GM12878 (cell line): Measurements from ENCODE around the gene NAV2. TPM values are rescaled to one million over a fixed set of nuclear protein-coding genes. Genes with fewer than 3 reads are reported as not detected.

Source experiments
- ATAC-seq: fragments of 200-7000 bp; cut with Tn5 transposase; 3 replicates; pipeline ENCODE4 v1.9.1; 2020; ENCODE audit warnings: mild to moderate bottlenecking, moderate library complexity
- BruUV-seq: library from RNA; stranded (reverse); fragments of 400-500 nt; replicated peaks from 2 replicates; lab custom pipeline; 2021; lab: Mats Ljungman, UMichigan
- CTCF ChIA-PET: fragments of 300-600 bp; sonication (Branson Sonifier 250); formaldehyde crosslinking; extraction: SDS; loops from one replicate; lab custom pipeline; 2021; ENCODE audit warnings: inconsistent platforms; lab: Yijun Ruan, JAX
- POLR2A ChIA-PET: fragments of 350-600 bp; formaldehyde crosslinking; extraction: SDS; loops from one replicate; lab custom pipeline; 2021; ENCODE audit warnings: inconsistent platforms; lab: Charles Lee
- RAD21 ChIA-PET: fragments of 300-600 bp; sonication (Branson Sonifier 250); formaldehyde crosslinking; loops from one replicate; lab custom pipeline; 2023; ENCODE audit warnings: antibody characterized with exemption; ENCODE audit not compliant: unreplicated experiment; lab: Charles Lee
- SMC1A ChIA-PET: fragments of 300-600 bp; sonication (Branson Sonifier 250); formaldehyde crosslinking; loops from one replicate; lab custom pipeline; 2023; ENCODE audit not compliant: unreplicated experiment, uncharacterized antibody; lab: Charles Lee
- DNase-seq: peaks from one replicate; pipeline ENCODE4 v3.0.0-alpha.2; 2011; ENCODE audit warnings: low read depth, low spot score
- FAIRE-seq: peaks from 3 replicates; lab custom pipeline; 2011; peaks lifted over from hg19 to GRCh38; lab: Jason Lieb, UNC
- H2AFZ ChIP-seq: 2 replicates; pipeline ENCODE4 v1.6.0; 2011; ENCODE audit warnings: low read depth, low read length, control low read depth; ENCODE audit not compliant: control insufficient read depth
- H3K27ac ChIP-seq: 2 replicates; pipeline ENCODE4 v1.5.1; 2011; ENCODE audit warnings: control low read depth; ENCODE audit not compliant: control insufficient read depth, insufficient read depth
- H3K27me3 ChIP-seq, 2 experiments: replicated peaks in 1 of 2; 2 replicates each; pipeline versions ENCODE4 v1.6.0 to v1.6.1; 2011; ENCODE audit warnings: low read length in 1 of 2; ENCODE audit not compliant: control insufficient read depth in 2 of 2, insufficient read depth in 2 of 2
- H3K36me3 ChIP-seq, 2 experiments: 2 replicates each; pipeline ENCODE4 v1.5.1; 2011; ENCODE audit warnings: low read length in 1 of 2; ENCODE audit not compliant: control insufficient read depth in 2 of 2, insufficient read depth in 2 of 2
- H3K4me1 ChIP-seq: 2 replicates; pipeline ENCODE4 v1.6.1; 2011; ENCODE audit warnings: mild to moderate bottlenecking, low read length, moderate library complexity, mixed read lengths; ENCODE audit not compliant: control insufficient read depth, insufficient read depth
- H3K4me2 ChIP-seq: 2 replicates; pipeline ENCODE4 v1.6.0; 2011; ENCODE audit warnings: control low read depth; ENCODE audit not compliant: control insufficient read depth, insufficient read depth
- H3K4me3 ChIP-seq: fragments of 200-600 bp; sonication (generic); 2 replicates; pipeline ENCODE4 v1.5.1; 2016
- H3K79me2 ChIP-seq: 2 replicates; pipeline ENCODE4 v1.6.0; 2011; ENCODE audit warnings: low read length; ENCODE audit not compliant: control insufficient read depth, insufficient read depth
- H3K9ac ChIP-seq: 2 replicates; pipeline ENCODE4 v1.8.0; 2011; ENCODE audit warnings: low read length, control low read depth, mixed read lengths; ENCODE audit not compliant: control insufficient read depth, insufficient read depth
- H3K9me3 ChIP-seq: replicated peaks from 3 replicates; pipeline ENCODE4 v1.5.1; 2011; ENCODE audit warnings: mild to moderate bottlenecking, low read length; ENCODE audit not compliant: control insufficient read depth, insufficient read depth
- H4K20me1 ChIP-seq: 2 replicates; pipeline ENCODE4 v1.6.0; 2011; ENCODE audit not compliant: control insufficient read depth, insufficient read depth
- CBFB ChIP-seq: IDR thresholded peaks from 2 replicates; pipeline ENCODE4 v1.6.1; 2016; ENCODE audit warnings: antibody characterized with exemption, low read depth
- CHD1 ChIP-seq: IDR thresholded peaks from 2 replicates; pipeline ENCODE4 v1.6.1; 2012; ENCODE audit warnings: low read depth, low read length, improper control_type of control experiment
- CREM ChIP-seq: IDR thresholded peaks from 2 replicates; pipeline ENCODE4 v1.6.1; 2014; ENCODE audit warnings: antibody characterized with exemption, low read depth
- FOS ChIP-seq: IDR thresholded peaks from 3 replicates; pipeline ENCODE4 v1.6.1; 2011; ENCODE audit warnings: borderline replicate concordance; ENCODE audit not compliant: insufficient read length; ENCODE audit errors: extremely low read depth
- JUND ChIP-seq: IDR thresholded peaks from 2 replicates; pipeline ENCODE4 v1.6.1; 2012; ENCODE audit warnings: low read depth, mild to moderate bottlenecking, low read length, improper control_type of control experiment, moderate library complexity
- NBN ChIP-seq: fragments of 450-650 bp; IDR thresholded peaks from 2 replicates; pipeline ENCODE4 v1.6.1; 2016
- NR2C1 ChIP-seq: fragments of 450-650 bp; IDR thresholded peaks from 2 replicates; pipeline ENCODE4 v1.6.1; 2017; ENCODE audit warnings: antibody characterized with exemption, mild to moderate bottlenecking, moderate library complexity
- RB1 ChIP-seq: fragments of 450-650 bp; formaldehyde crosslinking; IDR thresholded peaks from 2 replicates; pipeline ENCODE4 v1.6.1; 2017; ENCODE audit warnings: mild to moderate bottlenecking, borderline replicate concordance
- ZNF24 ChIP-seq: fragments of 450-650 bp; IDR thresholded peaks from 2 replicates; pipeline ENCODE4 v1.6.1; 2017; ENCODE audit warnings: antibody characterized with exemption, mild to moderate bottlenecking
- ZZZ3 ChIP-seq: IDR thresholded peaks from 2 replicates; pipeline ENCODE4 v1.6.1; 2011; ENCODE audit warnings: low read depth; ENCODE audit not compliant: control insufficient read depth, insufficient read length
- WGBS: methylation state at CpG from one replicate; pipeline ENCODE4 v1.1.6; 2016; ENCODE audit warnings: low lambda C conversion rate; ENCODE audit not compliant: insufficient replicate concordance, insufficient coverage; ENCODE audit errors: missing lambda C conversion rate; 5-methylcytosine and 5-hydroxymethylcytosine counted together
- in situ Hi-C: fragments of 300-500 bp; cut with MboI; formaldehyde crosslinking; loops from 9 replicates; pipeline ENCODE4 v1.14.3; 2018; ENCODE audit warnings: mixed read lengths
- intact Hi-C: fragments of 100-400 bp; cut with micrococcal nuclease; formaldehyde crosslinking; loops from one replicate; pipeline ENCODE4 v1.14.2; 2022; ENCODE audit not compliant: unreplicated experiment
- polyA plus RNA-seq, 11 experiments: library from polyadenylated mRNA; depleted of rRNA in 4 of 11; unstranded in 6 of 11; stranded (reverse) in 5 of 11; fragments of >200 nt; fragmentation: Nextera tagmentation in 4 of 11; fragmentation: Illumina TruSeq in 1 of 11; extraction: Ambion mirVana in 4 of 11; extraction: Trizol in 1 of 11; gene quantifications; 1 replicate in 1 of 11; 2 replicates in 10 of 11; pipeline versions ENCODE4 v1.2.1 to v1.2.3, GENCODE V29; 2011 to 2016; ENCODE audit warnings: inconsistent platforms in 2 of 11, missing spikeins in 2 of 11, low read depth in 1 of 11
- total RNA-seq, 4 experiments: library from RNA; depleted of rRNA in 3 of 4; stranded (reverse); fragments of >200 nt in 3 of 4; fragmentation: Illumina TruSeq in 1 of 4; extraction: Trizol in 1 of 4; gene quantifications; 2 replicates each; pipeline versions ENCODE4 v1.2.1 to v1.2.3, GENCODE V29; 2013 to 2021
- TF ChIP-seq, protein P1 (sequence below): fragments of 450-650 bp; IDR thresholded peaks from 2 replicates; pipeline ENCODE4 v1.6.1; 2017; ENCODE audit warnings: low read depth, mild to moderate bottlenecking, moderate library complexity
- TF ChIP-seq, protein P2 (sequence below): IDR thresholded peaks from 2 replicates; pipeline ENCODE4 v1.6.1; 2012; ENCODE audit warnings: mild to moderate bottlenecking, low read depth, low read length
- TF ChIP-seq, protein P3 (sequence below): IDR thresholded peaks from 2 replicates; pipeline ENCODE4 v1.6.1; 2011; ENCODE audit warnings: borderline replicate concordance, low read depth, mild to moderate bottlenecking, moderate library complexity, low read length; ENCODE audit not compliant: insufficient read depth, poor library complexity, severe bottlenecking
- TF ChIP-seq, protein P4 (sequence below): fragments of 450-650 bp; conservative IDR thresholded peaks from 2 replicates; pipeline ENCODE4 v1.6.1; 2017; ENCODE audit warnings: mild to moderate bottlenecking, moderate library complexity

The NAV2 gene
- total and polyA plus RNA-seq, 10 of the 15 experiments (the other 5 are each of a cell fraction or from before 2014, with no cell fraction given): 0.35 to 6.1 (median 1.1) TPM

DNA sequence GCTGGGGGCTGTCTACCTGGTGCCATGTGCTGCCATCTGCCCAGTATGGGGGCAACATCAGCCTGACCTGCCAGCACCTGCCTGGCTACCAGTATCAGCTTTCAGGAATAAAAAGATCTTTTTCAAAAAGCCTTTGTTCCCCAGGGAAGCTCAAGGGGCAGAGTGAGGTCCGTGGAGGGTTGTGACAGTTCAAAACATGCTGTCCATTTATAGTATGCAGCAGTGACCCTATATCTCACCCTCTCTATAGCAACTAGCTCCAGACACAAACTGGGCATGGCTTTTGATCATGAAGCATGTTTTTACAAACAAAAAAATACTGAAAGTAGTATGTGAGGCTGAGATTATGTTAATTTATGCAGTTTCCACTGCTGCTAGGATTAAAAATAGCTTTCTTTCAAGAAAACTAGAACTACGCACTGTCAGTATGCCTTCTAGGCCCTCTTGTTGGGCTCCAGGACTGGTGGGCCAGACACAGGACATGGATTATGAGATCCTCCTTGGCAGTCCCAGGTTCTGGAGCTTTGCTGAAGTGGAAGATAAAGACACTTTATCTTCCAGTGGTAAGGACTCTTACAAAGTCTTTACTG lies 23.4 kb downstream of the NAV2 start (continued):
- TF ChIP-seq, protein P1, sequence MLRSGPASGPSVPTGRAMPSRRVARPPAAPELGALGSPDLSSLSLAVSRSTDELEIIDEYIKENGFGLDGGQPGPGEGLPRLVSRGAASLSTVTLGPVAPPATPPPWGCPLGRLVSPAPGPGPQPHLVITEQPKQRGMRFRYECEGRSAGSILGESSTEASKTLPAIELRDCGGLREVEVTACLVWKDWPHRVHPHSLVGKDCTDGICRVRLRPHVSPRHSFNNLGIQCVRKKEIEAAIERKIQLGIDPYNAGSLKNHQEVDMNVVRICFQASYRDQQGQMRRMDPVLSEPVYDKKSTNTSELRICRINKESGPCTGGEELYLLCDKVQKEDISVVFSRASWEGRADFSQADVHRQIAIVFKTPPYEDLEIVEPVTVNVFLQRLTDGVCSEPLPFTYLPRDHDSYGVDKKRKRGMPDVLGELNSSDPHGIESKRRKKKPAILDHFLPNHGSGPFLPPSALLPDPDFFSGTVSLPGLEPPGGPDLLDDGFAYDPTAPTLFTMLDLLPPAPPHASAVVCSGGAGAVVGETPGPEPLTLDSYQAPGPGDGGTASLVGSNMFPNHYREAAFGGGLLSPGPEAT: no peak

DNA sequence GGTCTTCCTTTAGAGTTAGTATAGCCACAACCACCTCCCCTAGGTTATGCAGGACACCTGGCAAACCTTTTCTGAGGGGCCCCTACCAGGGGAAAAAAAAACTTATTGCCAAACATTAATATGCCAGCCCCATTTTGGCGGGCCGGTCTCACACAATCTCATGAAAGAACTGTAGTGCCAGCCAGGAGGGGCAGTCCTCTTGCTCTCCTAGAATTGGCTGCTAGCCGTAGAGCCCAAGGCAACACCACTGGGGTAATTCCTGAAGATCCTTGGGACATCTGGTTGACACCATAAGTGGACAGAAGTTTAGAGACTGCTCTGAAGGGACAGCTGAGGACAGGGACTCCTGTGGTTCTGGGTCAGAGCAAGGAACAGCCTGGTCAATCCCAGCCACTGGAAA lies 24.2 kb downstream of the NAV2 start:
- Histone ChIP-seq H3K36me3 (no peaks in the 10 kb centered on the region), H2AFZ (no peak overlapping the region), H3K27ac (no peak overlapping the region), H3K79me2 (no peaks in the 10 kb centered on the region), H3K4me1 (no peaks in the 10 kb centered on the region), H3K9ac (no peak overlapping the region), H3K4me2 (no peak overlapping the region), H4K20me1 (no peaks in the 10 kb centered on the region), H3K27me3 (no peaks in the 10 kb centered on the region; a peak in 1 of 4 replicates), H3K4me3 (no peak overlapping the region), H3K9me3 (no peaks in the 10 kb centered on the region)
- DNase-seq (no peak), ATAC-seq (no peak), FAIRE-seq (no peak)
- POLR2A ChIA-PET: no interaction called here
- no TSS peak for BruUV-seq
- CTCF ChIA-PET: interaction anchor here (4.4 kb wide), 1 partner anchor 172 kb away, joined by 32 read pairs; no protein-coding TSS in a partner anchor
- WGBS: 46% methylated on average over 3 of the region's 3 CpGs
- SMC1A ChIA-PET: interaction anchor here (1.2 kb wide), 1 partner anchor 12 kb away, joined by 3 read pairs; no protein-coding TSS in a partner anchor
- in situ Hi-C loops: loop anchor here (5.0 to 25.0 kb wide), 2 partner anchors 170 to 425 kb away; no protein-coding TSS in a partner anchor
- RAD21 ChIA-PET: no interaction called here
- intact Hi-C loops: no loop called here
- TF ChIP-seq, protein P2, sequence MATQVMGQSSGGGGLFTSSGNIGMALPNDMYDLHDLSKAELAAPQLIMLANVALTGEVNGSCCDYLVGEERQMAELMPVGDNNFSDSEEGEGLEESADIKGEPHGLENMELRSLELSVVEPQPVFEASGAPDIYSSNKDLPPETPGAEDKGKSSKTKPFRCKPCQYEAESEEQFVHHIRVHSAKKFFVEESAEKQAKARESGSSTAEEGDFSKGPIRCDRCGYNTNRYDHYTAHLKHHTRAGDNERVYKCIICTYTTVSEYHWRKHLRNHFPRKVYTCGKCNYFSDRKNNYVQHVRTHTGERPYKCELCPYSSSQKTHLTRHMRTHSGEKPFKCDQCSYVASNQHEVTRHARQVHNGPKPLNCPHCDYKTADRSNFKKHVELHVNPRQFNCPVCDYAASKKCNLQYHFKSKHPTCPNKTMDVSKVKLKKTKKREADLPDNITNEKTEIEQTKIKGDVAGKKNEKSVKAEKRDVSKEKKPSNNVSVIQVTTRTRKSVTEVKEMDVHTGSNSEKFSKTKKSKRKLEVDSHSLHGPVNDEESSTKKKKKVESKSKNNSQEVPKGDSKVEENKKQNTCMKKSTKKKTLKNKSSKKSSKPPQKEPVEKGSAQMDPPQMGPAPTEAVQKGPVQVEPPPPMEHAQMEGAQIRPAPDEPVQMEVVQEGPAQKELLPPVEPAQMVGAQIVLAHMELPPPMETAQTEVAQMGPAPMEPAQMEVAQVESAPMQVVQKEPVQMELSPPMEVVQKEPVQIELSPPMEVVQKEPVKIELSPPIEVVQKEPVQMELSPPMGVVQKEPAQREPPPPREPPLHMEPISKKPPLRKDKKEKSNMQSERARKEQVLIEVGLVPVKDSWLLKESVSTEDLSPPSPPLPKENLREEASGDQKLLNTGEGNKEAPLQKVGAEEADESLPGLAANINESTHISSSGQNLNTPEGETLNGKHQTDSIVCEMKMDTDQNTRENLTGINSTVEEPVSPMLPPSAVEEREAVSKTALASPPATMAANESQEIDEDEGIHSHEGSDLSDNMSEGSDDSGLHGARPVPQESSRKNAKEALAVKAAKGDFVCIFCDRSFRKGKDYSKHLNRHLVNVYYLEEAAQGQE: no peak
- TF ChIP-seq NBN (no peak), ZZZ3 (no peak), NR2C1 (no peak), JUND (no peak), ZNF24 (no peak), RB1 (no peak), CHD1 (no peak), CREM (no peak), FOS (no peak), CBFB (no peak)
- TF ChIP-seq, protein P3, sequence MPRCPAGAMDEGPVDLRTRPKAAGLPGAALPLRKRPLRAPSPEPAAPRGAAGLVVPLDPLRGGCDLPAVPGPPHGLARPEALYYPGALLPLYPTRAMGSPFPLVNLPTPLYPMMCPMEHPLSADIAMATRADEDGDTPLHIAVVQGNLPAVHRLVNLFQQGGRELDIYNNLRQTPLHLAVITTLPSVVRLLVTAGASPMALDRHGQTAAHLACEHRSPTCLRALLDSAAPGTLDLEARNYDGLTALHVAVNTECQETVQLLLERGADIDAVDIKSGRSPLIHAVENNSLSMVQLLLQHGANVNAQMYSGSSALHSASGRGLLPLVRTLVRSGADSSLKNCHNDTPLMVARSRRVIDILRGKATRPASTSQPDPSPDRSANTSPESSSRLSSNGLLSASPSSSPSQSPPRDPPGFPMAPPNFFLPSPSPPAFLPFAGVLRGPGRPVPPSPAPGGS: no peak
- TF ChIP-seq, protein P4, sequence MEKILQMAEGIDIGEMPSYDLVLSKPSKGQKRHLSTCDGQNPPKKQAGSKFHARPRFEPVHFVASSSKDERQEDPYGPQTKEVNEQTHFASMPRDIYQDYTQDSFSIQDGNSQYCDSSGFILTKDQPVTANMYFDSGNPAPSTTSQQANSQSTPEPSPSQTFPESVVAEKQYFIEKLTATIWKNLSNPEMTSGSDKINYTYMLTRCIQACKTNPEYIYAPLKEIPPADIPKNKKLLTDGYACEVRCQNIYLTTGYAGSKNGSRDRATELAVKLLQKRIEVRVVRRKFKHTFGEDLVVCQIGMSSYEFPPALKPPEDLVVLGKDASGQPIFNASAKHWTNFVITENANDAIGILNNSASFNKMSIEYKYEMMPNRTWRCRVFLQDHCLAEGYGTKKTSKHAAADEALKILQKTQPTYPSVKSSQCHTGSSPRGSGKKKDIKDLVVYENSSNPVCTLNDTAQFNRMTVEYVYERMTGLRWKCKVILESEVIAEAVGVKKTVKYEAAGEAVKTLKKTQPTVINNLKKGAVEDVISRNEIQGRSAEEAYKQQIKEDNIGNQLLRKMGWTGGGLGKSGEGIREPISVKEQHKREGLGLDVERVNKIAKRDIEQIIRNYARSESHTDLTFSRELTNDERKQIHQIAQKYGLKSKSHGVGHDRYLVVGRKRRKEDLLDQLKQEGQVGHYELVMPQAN: no peak
